NCI-H128 (cell line): ENCODE results near the gene CBX7.

ENCODE experiments used
- DNase-seq: peaks from one replicate; lab custom pipeline; 2025; ENCODE audit not compliant: unreplicated experiment; lab: John Stamatoyannopoulos, UW

Gene CBX7

DNA sequence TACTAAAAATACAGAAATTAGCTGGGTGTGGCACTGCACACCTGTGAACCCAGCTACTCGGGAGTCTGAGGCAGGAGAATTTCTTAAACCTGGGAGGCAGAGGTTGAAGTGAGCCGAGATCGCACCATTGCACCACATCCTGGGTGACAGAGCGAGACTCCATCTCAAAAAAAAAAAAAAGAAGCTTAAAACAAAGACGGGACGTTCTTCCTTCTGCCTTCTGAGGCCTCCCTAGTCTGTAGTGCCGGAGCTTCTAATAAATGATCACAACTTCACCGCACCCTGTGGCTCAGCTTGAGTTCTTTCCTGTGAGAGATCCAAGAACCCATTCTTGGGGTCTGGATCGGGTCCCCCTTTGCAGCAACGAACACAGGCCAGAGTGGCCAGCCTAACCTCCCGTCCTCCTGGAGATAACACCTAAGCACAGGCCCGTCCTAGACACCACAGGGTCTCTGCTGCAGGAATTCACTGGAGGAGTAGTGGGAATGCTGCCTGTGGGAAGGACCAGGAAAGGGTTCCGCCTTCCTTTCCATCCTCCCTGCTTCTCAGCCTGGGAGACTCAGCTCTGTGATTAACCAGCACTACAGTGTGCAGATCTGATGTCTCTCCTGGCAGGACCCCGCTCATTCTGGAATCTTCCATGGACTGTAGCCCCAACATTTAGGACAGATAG is 57.6 kb downstream of the CBX7 start:
- no peak for DNase-seq

DNA sequence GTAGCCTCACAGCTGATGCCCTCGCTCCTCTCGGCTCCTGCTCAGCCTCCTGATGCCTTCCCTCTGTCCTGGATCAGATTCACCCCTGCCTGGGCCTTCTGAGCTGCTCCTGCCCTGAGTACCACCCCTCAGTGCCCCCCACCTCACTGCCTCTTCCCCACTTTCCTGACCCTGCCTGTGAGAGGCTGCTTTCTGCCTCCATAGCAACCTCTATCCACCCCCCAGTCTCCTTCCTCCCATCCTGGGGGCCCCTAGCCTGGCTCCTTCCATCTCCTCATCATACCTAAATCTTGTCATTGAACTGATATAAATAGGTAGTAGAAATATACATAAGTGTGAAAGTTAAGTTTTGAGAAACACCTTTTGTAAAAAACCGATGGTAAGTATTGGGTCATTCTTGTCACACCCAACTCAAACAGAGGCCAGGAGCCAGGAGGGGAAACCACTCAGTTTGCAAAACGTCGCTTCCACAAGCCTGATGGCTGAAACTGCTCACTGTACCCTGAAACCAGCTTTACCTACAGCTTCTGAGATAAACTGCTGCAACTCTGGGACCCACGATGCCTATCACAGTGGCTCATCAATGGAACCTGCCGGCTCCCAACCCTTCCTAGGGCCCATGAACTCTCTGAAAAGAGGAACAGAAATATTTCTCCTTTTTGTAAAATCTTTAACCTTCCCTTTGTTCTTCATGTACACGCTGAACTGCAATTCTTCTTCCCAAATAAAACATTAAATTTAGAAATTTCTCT is 60.2 kb downstream of the CBX7 start:
- DNase-seq, result no peak

DNA sequence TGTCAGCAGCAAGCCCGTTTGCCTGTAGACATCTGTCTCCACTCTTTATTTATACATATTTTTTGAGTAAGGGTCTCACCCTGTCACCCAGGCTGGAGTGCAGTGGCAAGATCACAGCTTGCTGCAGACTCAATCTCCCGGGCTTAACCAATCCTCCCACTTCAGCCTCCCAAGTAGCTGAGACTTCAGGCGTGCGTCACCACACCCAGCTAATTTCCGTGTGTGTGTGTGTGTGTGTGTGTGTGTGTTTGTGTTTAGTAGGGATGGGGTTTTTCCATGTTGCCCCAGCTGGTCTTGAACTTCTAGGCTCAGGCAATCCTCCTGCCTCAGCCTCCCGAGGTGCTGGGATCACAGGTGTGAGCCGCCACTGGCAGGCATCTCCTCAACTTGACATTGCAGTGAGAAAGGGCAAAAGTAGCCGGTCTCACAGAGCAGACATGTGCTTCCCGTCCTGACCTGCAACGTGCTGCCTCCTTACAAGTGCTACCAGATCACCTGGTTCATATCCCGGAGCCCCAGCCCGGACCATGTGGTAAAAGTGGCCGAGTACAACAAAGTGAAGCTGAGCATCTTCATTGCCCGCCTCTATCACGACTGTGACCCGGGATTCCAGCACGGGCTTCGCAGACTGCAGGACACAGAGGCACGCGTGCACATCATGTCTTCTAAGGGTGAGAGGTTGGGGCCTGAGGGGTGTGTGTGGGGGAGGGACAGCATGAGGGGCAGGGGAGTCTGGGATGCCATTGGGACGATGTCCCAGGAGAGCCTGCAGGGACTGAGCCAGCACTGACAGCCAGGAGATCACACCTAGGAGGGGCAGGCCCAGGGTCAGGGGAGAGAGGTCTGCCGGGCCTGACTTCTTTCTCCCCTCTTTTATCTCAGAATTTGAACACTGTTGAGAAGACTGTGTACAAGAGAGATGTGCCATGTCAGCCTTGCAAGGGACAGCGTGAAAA is 61.1 kb downstream of the CBX7 start:
- no peak for DNase-seq

DNA sequence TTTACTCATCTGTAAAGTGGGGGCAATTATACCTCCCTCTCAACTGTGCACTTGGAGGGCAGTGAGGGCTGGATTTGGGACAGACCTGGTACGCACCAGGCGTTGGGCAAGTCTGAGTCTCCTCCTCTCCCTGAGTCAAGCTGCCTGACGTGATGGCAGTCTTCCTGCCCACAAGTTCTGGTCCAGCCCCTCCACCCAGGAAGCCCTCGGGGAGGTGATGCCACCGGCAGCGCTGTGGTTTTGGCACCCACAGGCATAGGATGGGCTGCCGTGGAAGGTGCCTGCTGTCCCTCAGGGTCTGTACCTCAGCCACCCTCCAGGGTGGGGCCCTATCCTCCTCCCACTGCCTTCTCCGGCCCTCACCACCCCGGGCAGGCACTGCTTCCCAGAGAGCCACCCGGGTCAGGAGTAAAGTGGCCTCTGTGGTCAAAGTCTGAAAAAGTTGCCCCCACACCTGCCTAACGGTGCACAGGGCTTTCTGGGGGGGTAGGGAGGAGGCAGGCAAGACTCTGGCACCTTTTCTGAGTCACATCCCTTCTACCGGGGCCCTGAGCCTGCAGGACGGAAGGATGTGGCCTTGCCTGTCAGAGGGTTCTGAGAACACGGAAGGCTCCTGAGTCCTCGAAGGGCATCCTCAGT is 61.9 kb downstream of the CBX7 start:
- DNase-seq, result no peak

DNA sequence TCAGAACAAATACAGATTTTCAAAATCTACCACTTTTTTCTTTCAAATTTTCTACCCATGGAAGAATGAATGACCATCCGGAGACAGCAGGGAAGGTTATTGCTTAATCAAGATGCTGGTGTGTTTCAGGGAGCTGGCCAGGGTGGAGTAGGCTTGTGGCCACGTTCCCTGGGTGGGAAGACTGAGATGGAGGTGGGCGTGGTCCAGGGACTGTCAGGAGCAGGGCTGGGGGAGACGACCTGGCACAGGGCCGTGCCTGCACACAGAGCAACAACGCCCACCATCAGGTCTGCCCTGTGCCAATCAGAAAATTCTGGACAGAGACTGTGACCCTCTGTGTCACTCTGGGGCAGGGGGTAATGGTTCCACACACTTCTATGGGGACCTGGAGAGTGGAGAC is 62.6 kb downstream of the CBX7 start:
- DNase-seq, result no peak

DNA sequence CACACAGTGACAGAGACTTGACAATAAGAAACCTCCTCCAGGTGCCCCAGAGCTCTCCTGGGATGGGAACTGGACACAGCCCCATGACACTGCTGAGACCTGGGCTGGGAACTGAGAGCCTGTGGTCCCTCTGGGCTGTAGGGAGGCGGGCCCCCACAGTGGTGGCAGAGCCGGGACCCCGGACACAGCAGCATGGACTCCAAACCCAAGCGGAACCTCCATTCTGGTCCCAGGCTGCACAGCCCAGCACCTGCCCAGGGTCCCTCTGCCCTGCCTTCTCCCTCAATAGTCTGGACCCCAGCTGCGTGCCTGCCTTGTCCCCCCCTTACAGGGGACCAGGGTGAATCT is 63.8 kb downstream of the CBX7 start:
- DNase-seq, result no peak

DNA sequence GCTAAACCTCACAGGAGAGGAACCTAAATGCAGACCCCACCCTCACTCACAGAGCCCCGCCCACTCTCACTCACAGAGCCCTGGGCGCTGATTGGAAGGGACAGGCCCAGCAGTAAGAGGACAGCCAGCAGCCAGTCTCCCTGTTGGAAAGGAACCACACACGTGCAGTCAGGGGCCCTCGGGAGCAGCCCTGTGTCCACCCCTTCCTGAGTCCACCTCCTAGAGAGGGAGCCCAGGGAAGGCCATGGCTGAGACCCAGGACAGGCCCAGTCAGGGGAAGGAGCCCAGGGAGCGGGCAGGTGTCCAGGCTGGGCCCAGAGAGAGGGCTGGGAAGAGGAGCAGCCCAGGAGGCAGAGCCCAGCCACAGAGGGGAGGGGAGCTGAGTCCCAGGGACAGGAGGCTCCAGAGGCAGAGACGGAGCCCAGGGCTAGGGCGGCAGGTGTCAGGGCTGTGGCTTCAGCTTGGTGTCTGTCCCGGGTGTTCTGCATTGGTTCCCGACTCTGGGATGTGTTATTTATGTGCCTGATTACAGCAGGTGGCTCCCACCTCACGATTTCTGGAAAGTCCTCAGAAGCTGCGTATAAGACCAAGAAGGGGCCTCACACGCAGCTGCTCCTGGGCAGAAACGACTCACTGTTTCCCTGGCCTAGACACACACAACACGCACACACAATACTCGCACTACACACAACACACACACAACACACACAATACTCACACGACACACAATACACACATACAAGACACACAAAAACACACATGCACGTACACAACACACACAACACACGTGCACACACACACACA is 64.4 kb downstream of the CBX7 start:
- DNase-seq, result no peak

DNA sequence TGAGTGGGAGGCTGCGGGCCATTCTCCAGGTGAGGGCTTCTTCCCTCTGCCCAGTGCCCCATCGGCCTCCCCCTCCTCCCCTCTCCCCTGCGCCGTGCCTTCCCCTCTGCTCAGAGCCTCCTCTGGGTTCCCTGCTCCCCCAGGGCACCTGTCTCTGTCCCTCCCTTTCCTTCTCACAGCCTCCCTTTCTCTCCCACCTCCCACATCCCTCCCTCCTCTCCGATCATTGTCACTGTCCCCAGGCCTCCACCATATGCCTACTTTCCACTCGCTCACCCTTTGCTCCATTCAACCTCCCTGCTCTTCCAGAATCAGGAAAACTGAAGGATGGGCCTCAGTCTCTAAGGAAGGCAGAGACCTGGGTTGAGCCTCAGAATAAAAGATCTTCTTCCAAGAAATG is 65.4 kb downstream of the CBX7 start:
- no peak for DNase-seq

DNA sequence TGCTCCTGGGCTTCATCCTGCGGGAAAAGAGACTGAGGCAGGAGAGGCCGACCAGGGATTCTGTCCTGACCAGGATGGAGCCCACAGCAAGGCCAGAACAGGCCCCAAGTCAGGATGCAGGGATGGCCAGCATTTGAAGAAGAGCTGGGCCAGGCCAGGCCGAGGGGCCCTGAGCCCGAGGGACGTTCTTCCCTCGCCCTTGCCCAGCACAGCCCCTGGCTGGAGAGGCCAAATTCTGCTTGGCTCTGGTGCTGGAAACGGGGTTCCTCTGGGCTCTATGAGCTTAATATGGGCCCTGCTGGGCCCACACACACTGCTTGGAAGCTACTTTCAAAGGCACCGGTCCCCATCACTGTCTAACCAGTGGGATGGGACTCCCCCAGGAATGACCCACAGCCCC is 67.8 kb downstream of the CBX7 start:
- DNase-seq, result no peak

DNA sequence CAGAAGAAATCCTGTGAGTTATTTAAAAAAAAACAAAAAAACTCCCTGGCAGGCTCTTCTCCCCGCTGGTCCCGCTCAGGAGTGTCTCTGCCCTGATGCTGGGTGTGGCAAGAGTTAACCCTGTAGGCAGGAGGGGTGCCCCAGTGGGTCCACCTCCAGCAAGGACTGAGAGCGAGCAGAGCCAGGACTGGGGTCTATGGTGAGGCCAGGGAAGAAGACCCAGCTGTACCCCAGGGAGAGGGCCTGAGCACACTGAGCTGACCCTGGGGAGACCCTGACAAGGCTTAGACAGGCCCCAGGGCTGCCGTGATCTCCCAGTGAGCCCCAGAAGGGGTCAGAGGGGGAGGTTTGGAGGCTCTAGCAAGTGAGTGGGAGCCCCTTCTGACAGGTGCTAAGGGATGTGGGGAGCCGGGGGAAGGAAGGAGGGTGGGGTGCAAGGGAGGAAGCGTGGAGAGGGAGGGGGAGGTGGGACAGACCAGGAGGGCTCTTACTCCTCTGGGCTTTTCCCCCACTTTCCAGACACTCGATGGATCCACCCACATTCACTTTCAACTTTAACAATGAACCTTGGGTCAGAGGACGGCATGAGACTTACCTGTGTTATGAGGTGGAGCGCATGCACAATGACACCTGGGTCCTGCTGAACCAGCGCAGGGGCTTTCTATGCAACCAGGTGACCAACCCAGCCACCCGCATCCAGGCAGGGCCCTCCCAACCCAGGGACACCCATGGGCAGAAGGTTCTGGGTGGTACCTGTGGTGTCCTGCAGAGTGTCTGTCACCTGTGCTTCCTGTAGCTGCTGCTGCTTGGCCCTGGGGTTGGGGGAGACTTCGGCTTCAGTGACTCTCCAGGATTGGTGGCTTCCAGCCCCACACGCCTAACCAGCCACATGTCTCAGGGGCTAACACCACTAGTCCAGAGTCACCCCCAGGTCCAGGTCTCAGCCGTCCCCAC is 69.0 kb downstream of the CBX7 start:
- no peak for DNase-seq

DNA sequence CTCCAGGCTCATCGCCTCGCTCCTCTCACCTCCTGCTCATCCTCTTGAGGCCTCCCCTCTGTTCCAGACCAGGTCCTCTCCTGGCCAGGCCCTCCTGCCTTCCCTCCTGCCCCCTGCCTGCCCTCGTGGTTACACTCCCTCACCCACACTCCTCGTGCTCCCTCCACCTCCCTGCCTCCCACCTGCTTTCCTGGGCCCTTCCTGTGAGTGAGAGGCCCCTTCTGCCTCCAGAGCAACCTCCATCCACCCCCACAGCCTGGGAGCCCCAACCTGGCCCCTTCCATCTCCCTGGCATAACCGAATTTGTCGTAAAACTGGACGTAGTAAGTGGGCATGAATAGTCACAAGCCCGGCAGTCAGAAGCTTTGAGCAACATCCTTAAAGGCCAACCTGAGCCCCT is 70.9 kb downstream of the CBX7 start:
- no peak for DNase-seq

DNA sequence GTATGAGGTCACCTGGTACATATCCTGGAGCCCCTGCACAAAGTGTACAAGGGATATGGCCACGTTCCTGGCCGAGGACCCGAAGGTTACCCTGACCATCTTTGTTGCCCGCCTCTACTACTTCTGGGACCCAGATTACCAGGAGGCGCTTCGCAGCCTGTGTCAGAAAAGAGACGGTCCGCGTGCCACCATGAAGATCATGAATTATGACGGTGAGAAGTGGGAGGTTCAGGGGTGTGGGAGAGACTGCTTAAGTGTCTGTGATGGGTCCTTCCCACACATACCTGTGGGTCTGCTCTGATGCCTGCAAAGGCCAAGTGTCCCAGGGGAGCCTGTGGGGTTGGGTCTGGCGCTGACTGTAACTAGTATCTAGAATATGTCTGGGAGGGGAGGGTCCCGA is 71.5 kb downstream of the CBX7 start:
- no peak for DNase-seq
